HG03095 (cell line): ENCODE results near the gene SCYL3.
"Not testable (repeated sequence)": the region's sequence is repeated elsewhere in the genome, so short reads cannot be mapped to it uniquely, and the experiment has no call there.

Experiments
- ATAC-seq: cut with Tn5 transposase; IDR thresholded peaks from one replicate; pipeline ENCODE4 v1.9.1; 2021; ENCODE audit warnings: moderate library complexity; ENCODE audit not compliant: unreplicated experiment

Gene SCYL3

GRCh38 chr1:169821500-169821899, 72.2 kb downstream of the SCYL3 start:
- no peak for ATAC-seq

DNA sequence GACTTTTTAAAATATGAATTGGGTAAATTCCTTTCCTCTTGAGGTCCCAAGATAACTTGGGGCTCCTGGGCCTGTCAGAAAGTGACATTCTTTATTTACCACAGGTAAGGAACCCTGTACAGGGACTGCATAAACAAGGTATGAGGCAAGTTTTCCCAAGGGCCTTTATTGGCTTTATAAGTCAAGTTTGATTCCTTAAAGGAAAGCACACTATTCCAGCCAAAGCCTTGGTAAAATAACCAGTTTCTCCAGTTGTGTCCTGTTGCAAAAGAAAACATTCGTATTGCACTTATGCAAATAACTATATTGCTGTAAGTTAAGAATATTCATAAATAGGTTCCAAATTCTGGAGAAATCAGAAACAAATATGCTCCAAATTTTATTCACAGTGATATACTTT, 77.1 kb downstream of the SCYL3 start:
- ATAC-seq: no peak

DNA sequence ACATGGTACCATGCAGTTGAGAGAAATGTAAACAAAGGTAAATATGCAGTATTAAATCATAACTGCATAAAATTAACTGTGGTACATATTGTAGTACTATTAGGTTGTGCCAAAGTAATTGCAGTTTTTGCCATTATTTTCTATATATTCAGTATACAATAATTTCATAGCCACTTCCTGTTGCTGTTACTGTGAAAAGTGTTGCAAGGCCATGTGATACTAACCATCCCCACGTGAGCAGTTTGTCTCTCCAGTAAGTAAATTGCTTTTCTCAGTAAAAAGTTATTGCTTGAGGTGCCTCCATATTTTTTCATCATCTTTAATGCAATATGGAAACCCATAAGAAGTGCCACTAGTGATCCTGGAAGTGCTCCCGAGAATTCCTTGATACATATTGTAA, 79.4 kb downstream of the SCYL3 start:
- ATAC-seq: no peak

- no peak for ATAC-seq
These were observed 81.6 kb downstream of the SCYL3 start for GRCh38 chr1:169812131-169812530.

DNA sequence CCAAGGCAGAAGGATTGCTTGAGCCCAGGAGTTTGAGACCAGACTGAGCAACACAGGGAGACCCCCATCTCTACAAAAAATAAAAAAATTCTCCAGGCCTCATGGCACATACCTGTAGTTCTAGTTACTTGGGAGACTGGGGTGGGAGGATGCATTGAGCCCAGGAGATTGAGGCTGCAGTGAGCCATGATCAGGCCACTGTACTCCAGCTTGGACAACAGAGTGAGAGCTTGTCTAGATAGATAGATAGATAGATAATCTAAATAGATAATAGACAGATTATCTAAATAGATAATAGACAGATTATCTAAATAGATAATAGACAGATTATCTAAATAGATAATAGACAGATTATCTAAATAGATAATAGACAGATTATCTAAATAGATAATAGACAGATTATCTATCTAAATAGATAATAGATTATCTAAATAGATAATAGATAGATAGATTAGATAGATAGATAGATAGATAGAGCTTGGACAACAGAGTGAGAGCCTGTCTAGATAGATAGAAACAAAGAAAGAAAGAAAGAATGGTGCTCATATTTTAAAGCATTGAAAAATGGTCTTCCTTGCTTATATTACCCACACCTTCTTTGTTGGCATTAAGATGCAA, 82.2 kb downstream of the SCYL3 start:
- not testable (repeated sequence) for ATAC-seq

DNA sequence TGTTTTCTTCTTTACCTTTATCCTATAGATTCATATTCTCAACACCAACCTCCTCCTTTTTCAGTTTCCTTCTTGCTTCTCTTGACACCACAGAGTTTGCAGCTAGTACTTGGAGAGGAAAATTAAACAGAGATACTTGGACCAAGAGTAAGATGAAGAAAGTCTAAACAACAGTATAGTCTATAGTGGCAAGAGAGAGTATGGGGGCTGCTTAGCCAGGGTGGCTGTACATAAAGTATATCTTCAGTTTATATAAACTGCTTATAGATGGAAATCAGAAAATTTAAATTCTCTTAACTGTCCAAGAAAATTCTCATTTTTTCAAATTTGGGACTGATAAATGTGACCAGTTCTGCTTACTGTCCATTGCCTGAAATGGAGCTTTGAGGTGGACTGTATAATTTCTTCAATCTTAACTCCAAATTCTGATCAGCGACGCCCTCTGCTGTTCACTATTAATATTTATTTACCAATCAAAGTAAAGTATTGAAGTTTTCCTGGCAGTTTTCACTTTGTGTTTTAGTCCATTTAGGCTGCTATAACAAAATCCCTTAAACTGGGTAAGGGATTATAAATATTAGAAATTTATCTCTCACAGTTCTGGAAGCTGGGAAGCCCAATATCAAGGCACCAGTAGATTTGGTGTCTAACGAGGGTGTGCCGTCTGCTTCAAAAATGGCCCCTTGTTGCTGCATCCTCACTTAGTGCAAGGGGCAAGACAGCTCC, 84.2 kb downstream of the SCYL3 start:
- no peak for ATAC-seq

- no peak for ATAC-seq
These were observed 88.8 kb downstream of the SCYL3 start for GRCh38 chr1:169804941-169805340.

DNA sequence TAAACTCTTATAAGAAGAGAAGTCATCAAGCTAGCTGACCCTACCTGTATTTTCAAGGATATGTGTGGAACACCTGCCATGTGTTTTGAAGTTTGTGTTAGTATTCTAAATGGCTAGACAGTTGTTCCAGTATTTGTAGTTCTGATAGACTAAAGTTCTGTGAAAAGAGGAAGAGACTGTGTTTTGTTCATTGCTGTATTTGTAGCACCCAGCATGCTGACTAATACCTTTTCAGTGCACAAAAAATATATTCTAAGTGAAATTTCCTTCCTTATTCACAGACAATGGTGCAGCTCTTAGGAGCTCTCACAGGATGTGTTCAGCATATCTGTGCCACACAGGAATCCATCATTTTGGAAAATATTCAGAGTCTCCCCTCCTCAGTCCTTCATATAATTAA, 90.8 kb downstream of the SCYL3 start:
- ATAC-seq: no peak
